MCF 10A (cell line): ENCODE measurements around the gene SLC1A4. TPM values are rescaled to one million over a fixed set of nuclear protein-coding genes. Genes with fewer than 3 reads are reported as not detected.
A peak's percentile ranks its signal among the peaks of the same experiment; 100 is the strongest.

Experiments used
- BruUV-seq: library from RNA; stranded (reverse); fragments of 400-500 nt; replicated peaks from 2 replicates; lab custom pipeline; 2021; lab: Mats Ljungman, UMichigan
- CTCF ChIA-PET: fragments of 300-600 bp; sonication (Branson Sonifier 250); formaldehyde crosslinking; extraction: SDS; loops from one replicate; lab custom pipeline; 2021; ENCODE audit warnings: antibody characterized with exemption, inconsistent platforms; lab: Yijun Ruan, JAX
- POLR2A ChIA-PET: fragments of 300-600, 350-650 bp; sonication (Branson Sonifier 250); formaldehyde crosslinking; extraction: SDS; loops from one replicate; lab custom pipeline; 2020; ENCODE audit warnings: antibody characterized with exemption, inconsistent platforms; lab: Yijun Ruan, JAX
- DNase-seq: peaks from one replicate; pipeline ENCODE4 v3.0.0-alpha.2; 2018; ENCODE audit not compliant: unreplicated experiment
- H3K27ac Mint-ChIP-seq: one replicate; pipeline ENCODE4 v1.8.0; 2022; ENCODE audit warnings: mild to moderate bottlenecking, low read depth, mixed read lengths; ENCODE audit not compliant: unreplicated experiment
- H3K27me3 Mint-ChIP-seq: one replicate; pipeline ENCODE4 v1.8.0; 2022; ENCODE audit warnings: mixed read lengths; ENCODE audit not compliant: insufficient read depth, unreplicated experiment
- H3K36me3 Mint-ChIP-seq: one replicate; pipeline ENCODE4 v1.8.0; 2022; ENCODE audit warnings: mild to moderate bottlenecking, moderate library complexity, mixed read lengths; ENCODE audit not compliant: insufficient read depth, unreplicated experiment
- H3K4me1 Mint-ChIP-seq: one replicate; pipeline ENCODE4 v1.8.0; 2022; ENCODE audit warnings: mixed read lengths; ENCODE audit not compliant: insufficient read depth, unreplicated experiment
- H3K4me3 Mint-ChIP-seq: one replicate; pipeline ENCODE4 v1.8.0; 2022; ENCODE audit warnings: mild to moderate bottlenecking, moderate library complexity, mixed read lengths; ENCODE audit not compliant: unreplicated experiment
- H3K9me3 Mint-ChIP-seq: one replicate; pipeline ENCODE4 v1.8.0; 2022; ENCODE audit warnings: mixed read lengths; ENCODE audit not compliant: unreplicated experiment
- intact Hi-C: fragments of 100-400 bp; cut with micrococcal nuclease; formaldehyde crosslinking; loops from 2 replicates; pipeline ENCODE4 v1.14.1; 2022
- total RNA-seq: library from RNA; stranded (reverse); gene quantifications from 2 replicates; pipeline ENCODE4 v1.2.3, GENCODE V29; 2022
- TF ChIP-seq, protein P1 (sequence below): fragments of 200-600 bp; IDR thresholded peaks from one replicate; pipeline ENCODE4 v1.8.0; 2022; ENCODE audit warnings: antibody characterized with exemption, mild to moderate bottlenecking; ENCODE audit not compliant: unreplicated experiment

SLC1A4 gene
- total RNA-seq, 1 experiment from 2014 or later: 36.0 TPM

DNA sequence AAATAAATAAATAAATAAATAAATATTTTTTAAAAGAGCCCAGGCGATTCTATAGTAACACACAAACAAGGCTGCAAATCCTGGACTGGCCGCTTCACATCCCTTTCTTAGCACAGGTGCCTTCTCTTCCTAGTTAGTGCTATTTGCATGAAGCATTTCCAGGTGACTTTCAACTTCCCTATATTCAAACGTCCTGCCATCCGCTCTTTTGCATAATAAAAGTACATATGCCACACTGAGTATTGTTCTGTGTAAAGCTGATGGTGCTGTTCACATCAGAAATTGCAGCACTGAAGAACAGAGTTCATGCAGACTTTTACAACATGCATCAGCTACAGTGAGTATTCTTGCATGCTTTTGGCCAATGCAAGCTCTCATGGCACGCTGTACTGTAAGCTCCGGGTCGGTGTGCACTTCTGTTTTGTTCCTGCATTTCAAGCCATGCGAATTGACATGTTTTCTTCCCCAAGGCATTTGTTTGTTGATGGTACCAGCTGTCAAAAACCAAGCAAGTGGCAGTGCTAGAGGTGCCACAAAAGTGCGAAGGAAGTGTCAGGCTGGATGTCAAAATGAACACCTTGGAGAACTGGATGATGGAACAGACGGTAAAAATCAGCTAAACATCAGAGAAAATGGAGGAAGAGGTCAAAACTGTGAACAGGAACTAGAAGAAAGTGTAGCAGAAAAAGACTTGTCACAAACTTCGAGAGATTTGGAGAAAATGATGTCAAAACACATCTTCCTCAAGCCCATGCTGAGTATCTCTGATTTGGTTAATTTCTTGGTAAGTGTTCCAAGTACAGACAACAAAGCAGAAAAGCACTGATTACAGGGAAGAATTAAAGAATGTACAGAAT, 41.5 kb downstream of the SLC1A4 start:
- TF ChIP-seq, protein P1, sequence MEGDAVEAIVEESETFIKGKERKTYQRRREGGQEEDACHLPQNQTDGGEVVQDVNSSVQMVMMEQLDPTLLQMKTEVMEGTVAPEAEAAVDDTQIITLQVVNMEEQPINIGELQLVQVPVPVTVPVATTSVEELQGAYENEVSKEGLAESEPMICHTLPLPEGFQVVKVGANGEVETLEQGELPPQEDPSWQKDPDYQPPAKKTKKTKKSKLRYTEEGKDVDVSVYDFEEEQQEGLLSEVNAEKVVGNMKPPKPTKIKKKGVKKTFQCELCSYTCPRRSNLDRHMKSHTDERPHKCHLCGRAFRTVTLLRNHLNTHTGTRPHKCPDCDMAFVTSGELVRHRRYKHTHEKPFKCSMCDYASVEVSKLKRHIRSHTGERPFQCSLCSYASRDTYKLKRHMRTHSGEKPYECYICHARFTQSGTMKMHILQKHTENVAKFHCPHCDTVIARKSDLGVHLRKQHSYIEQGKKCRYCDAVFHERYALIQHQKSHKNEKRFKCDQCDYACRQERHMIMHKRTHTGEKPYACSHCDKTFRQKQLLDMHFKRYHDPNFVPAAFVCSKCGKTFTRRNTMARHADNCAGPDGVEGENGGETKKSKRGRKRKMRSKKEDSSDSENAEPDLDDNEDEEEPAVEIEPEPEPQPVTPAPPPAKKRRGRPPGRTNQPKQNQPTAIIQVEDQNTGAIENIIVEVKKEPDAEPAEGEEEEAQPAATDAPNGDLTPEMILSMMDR: no peak
- Mint-ChIP-seq H3K27ac (no peak overlapping the region), H3K27me3 (no peaks in the 10 kb centered on the region), H3K4me1 (peaks cover 18% of the 10 kb centered on the region), H3K9me3 (no peaks in the 10 kb centered on the region), H3K4me3 (no peak overlapping the region), H3K36me3 (no peaks in the 10 kb centered on the region)
- ChIA-PET CTCF (interaction anchor here (0.7 to 1.2 kb wide), 3 partner anchors 12 to 60 kb away, joined by 3 read pairs; no protein-coding TSS in a partner anchor), POLR2A (interaction anchor here (0.6 to 1.2 kb wide), 2 partner anchors 25 to 113 kb away, joined by 3 read pairs; no protein-coding TSS in a partner anchor)
- no TSS peak for BruUV-seq
- DNase-seq: no peak
- intact Hi-C loops: no loop called here

DNA sequence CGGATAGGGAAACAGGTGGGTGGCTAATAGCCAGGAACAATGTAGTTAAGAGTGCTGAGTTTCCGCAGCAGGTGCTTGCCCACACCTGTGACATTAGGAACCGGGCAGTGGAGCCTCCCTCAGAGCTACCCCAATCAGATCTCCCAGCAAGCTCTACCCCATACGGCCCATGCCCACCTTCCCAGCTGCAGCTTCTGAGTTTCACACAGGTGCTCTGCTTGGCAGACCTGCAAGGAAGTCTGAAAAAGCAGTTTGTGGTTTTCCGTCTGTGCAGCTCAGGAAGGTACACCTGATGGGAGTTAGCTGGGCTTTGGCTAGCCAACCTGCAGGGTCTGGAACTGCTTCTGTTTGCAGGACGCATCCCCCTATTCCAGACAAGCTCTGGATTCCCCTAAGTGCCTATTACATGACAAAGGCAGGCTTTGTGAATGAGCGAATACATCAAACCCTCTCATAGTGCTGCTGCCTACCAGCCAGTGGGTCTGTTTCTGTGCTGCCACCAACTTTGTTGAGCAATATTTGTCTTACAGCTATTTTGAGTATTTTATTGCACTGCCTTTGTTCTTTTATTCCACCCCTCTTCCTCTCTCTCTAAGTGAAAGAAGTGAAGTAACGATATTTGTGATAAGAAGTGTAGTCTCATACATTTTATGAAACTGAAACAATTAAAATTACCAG, 42.3 kb downstream of the SLC1A4 start:
- H3K36me3 Mint-ChIP-seq: no peaks in the 10 kb centered on the region
- POLR2A ChIA-PET: interaction anchor here (1.2 kb wide), 1 partner anchor 114 kb away, joined by 3 read pairs; no protein-coding TSS in a partner anchor
- CTCF ChIA-PET: interaction anchor here (0.7 to 0.8 kb wide), 2 partner anchors 35 to 61 kb away, joined by 3 read pairs; no protein-coding TSS in a partner anchor
- H3K4me1 Mint-ChIP-seq: peaks cover 18% of the 10 kb centered on the region
- no peaks in the 10 kb centered on the region for H3K27me3 Mint-ChIP-seq
- no TSS peak for BruUV-seq
- TF ChIP-seq, protein P1: no peak
- peak; percentile 16 for DNase-seq
- no peaks in the 10 kb centered on the region for H3K9me3 Mint-ChIP-seq
- no peak overlapping the region for H3K4me3 Mint-ChIP-seq
- H3K27ac Mint-ChIP-seq: no peak overlapping the region
- intact Hi-C loops: no loop called here

DNA sequence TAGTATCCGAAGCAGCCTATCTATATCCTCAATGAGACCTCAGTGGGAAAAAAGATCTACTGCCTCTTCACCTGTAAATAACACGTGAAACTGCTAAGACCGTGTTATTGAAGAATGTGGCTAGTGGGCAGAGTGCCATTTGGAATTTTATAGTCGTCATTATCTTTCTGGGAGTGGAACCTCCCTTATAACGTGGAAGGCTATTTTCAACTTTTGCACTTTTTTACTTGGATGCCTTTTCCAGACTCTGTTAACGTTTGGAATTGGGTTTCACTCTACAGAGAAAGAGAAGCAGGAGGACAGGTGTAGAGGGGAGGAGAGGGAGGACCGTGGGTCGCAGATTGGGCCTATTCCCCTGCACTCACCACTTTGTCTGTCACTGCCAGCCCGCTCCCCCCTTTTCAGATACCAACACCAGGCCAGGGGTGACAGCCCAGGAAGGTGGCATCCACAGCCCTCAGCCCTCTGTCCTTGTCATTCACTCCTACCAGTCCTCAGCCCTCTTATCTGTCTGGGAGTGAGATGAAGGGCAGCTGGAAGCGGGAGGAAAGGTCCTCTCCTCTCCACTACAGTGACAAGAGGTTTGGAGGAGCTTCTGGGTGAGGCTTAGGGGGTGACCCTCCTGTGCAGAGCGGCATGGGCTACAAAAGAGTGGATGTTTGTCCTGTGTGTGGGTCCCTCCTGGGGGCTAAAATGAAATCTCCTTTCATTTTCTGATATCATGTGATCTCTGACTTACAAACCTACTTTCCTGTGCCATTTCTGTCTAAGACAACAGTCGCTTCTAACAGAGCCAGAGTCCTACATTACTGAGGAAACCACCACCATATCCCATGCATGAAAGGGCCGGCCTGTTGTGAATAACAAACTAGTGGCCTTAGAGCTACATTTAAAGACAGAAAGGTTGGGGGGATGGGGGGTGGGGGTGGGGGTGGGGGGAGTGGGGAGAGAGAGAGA, 43.1 kb downstream of the SLC1A4 start:
- Mint-ChIP-seq H3K9me3 (no peaks in the 10 kb centered on the region), H3K36me3 (no peaks in the 10 kb centered on the region), H3K4me3 (no peak overlapping the region), H3K4me1 (peaks cover 18% of the 10 kb centered on the region), H3K27ac (no peak overlapping the region), H3K27me3 (no peaks in the 10 kb centered on the region)
- no peak for DNase-seq
- TF ChIP-seq, protein P1: no peak
- ChIA-PET CTCF (interaction anchor here (1.1 to 2.2 kb wide), 3 partner anchors 115 to 465 kb away, joined by 3 to 12 read pairs (median 10); no protein-coding TSS in a partner anchor), POLR2A (interaction anchor here (0.6 kb wide), 1 partner anchor 97 kb away, joined by 3 read pairs; no protein-coding TSS in a partner anchor)
- no TSS peak for BruUV-seq
- intact Hi-C loops: no loop called here
